Psoas muscle (tissue), 8 donors: ENCODE results near the gene SORT1. TPM values are rescaled to one million over a fixed set of nuclear protein-coding genes. Genes with fewer than 3 reads are reported as not detected.

ENCODE experiments used
- ATAC-seq, 4 donors: fragments of 200-7000 bp; cut with Tn5 transposase; one replicate each; pipeline ENCODE4 v1.9.1; 2020; ENCODE audit warnings: moderate library complexity in 3 of 4, mild to moderate bottlenecking in 2 of 4
- DNase-seq, 2 donors: peaks; one replicate each; pipeline ENCODE4 v3.0.0-alpha.2; 2020
- H3K27ac ChIP-seq: fragments of 200-600 bp; one replicate; pipeline ENCODE4 v1.8.0; 2022
- H3K27me3 ChIP-seq, 3 donors: fragments of 200-600 bp in 1 of 3; one replicate each; pipeline versions ENCODE4 v1.6.1 to v1.8.0; 2013 to 2022; ENCODE audit warnings: low read length in 2 of 3, mild to moderate bottlenecking in 2 of 3, moderate library complexity in 1 of 3; ENCODE audit not compliant: insufficient read depth in 3 of 3
- H3K36me3 ChIP-seq, 2 donors: fragments of 200-600 bp in 1 of 2; one replicate each; pipeline versions ENCODE4 v1.6.1 to v1.8.0; 2013 to 2022; ENCODE audit warnings: low read depth in 1 of 2, mild to moderate bottlenecking in 1 of 2, moderate library complexity in 1 of 2; ENCODE audit not compliant: insufficient read depth in 1 of 2
- H3K4me1 ChIP-seq: fragments of 200-600 bp; one replicate; pipeline ENCODE4 v1.8.0; 2022
- H3K4me3 ChIP-seq: fragments of 200-600 bp; one replicate; pipeline ENCODE4 v1.8.0; 2022; ENCODE audit warnings: mild to moderate bottlenecking
- H3K9me3 ChIP-seq: fragments of 200-600 bp; one replicate; pipeline ENCODE4 v1.8.0; 2022
- CTCF ChIP-seq: fragments of 200-600 bp; IDR thresholded peaks from one replicate; pipeline ENCODE4 v1.8.0; 2022; ENCODE audit warnings: antibody characterized with exemption
- WGBS, 3 donors: extraction: QIAGEN DNeasy Blood & Tissue Kit; methylation state at CpG; one replicate each; pipeline versions ENCODE4 v1.1.6 to v1.1.7; 2013; 5-methylcytosine and 5-hydroxymethylcytosine counted together
- intact Hi-C, 2 donors: fragments of 100-400 bp; cut with DNase I; formaldehyde crosslinking; loops; one replicate each; pipeline versions ENCODE4 v1.11.0 to v1.14.2; 2022
- polyA plus RNA-seq, 3 donors: library from polyadenylated mRNA; stranded (reverse); fragments of 200-250 nt; gene quantifications; one replicate each; pipeline ENCODE4 v1.2.3, GENCODE V29; 2013
- total RNA-seq, 4 donors: library from RNA; stranded (reverse); fragmentation: NEBNext Ultra II Directional in 2 of 4; extraction: Animal tissue kit (Norgen Biotek cat#: 25700) in 2 of 4; gene quantifications; one replicate each; pipeline versions ENCODE4 v1.2.1 to v1.2.4, GENCODE V29; 2021 to 2023
- donor health status: healthy with polysubstance abuse.
- donor health status: DM: no; HTN: no; CAD: no; lungs with moderate emphysema.
- donor health status: Bipolar disorder and iron deficiency.
- donor health status: healthy.
- donor health status: DM: yes; HTN: yes; CAD: no.
- donor health status: DM: no; HTN: no; CAD: no.
- donor health status: DM: no; HTN: no; CAD: no.
- donor health status: DM: yes; HTN: yes; CAD: no.

Gene SORT1
- total and polyA plus RNA-seq, 7 donors, result 15.8 to 363 (median 131) TPM

GRCh38 chr1:109350655-109351054, 47.1 kb downstream of the SORT1 start:
- Histone ChIP-seq H3K27ac (no peak overlapping the region), H3K36me3 (peaks cover 4 to 96% of the 10 kb centered on the region in 2 donors), H3K27me3 (no peaks in the 10 kb centered on the region), H3K9me3 (no peaks in the 10 kb centered on the region), H3K4me1 (no peaks in the 10 kb centered on the region), H3K4me3 (no peak overlapping the region)
- no peak for ATAC-seq
- no peak for DNase-seq
- 75 to 90% (median 87%) methylated on average over 1 of the region's 1 CpG for WGBS, 3 donors
- intact Hi-C loops, result loop anchor here in 1 of 2 donors (5.0 to 10.0 kb wide), 2 partner anchors 33 to 56 kb away; no protein-coding TSS in a partner anchor
- TF ChIP-seq CTCF, result no peak

GRCh38 chr1:109350182-109350581, 47.5 kb downstream of the SORT1 start:
- no peak for ATAC-seq
- Histone ChIP-seq H3K27me3 (no peaks in the 10 kb centered on the region), H3K9me3 (no peaks in the 10 kb centered on the region), H3K4me1 (no peaks in the 10 kb centered on the region), H3K36me3 (peaks cover 4 to 98% of the 10 kb centered on the region in 2 donors), H3K27ac (no peak overlapping the region), H3K4me3 (no peak overlapping the region)
- 89 to 93% (median 91%) methylated on average over 4 of the region's 4 CpGs for WGBS, 3 donors
- intact Hi-C loops, result loop anchor here in 1 of 2 donors (5.0 to 10.0 kb wide), 2 partner anchors 33 to 55 kb away; no protein-coding TSS in a partner anchor
- TF ChIP-seq CTCF, result no peak
- no peak for DNase-seq

DNA sequence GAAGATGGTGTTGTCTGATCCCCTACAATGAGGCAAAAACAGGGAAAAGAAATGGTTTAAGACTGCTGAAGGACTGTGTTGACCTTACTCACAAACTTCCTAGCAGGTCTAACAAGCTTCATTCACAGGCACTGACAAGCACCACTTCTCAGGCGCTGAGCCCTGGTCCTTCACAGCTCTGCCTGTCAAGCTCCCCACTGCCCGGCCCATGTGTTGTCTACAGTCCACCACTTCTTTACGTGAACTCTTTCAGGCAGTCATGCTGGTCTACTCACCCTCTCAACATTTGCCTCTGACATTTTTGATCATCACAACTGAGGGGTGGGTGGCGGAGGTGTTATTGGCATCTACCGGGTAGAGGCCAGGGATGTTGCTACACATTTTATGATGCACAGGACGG, 50.2 kb downstream of the SORT1 start:
- H3K9me3 ChIP-seq, result no peaks in the 10 kb centered on the region
- no peaks in the 10 kb centered on the region for H3K27me3 ChIP-seq
- intact Hi-C loops, result no loop called here
- H3K36me3 ChIP-seq, result peaks cover 3 to 100% of the 10 kb centered on the region in 2 donors
- WGBS, 3 donors, result 94 to 97% (median 97%) methylated on average over 6 of the region's 6 CpGs
- ATAC-seq, result no peak
- no peaks in the 10 kb centered on the region for H3K4me1 ChIP-seq
- TF ChIP-seq CTCF, result no peak
- no peak overlapping the region for H3K4me3 ChIP-seq
- H3K27ac ChIP-seq, result no peak overlapping the region
- DNase-seq, result no peak

- 59 to 68% (median 64%) methylated on average over 9 of the region's 9 CpGs for WGBS, 3 donors
- Histone ChIP-seq H3K27ac (no peak overlapping the region), H3K27me3 (no peaks in the 10 kb centered on the region), H3K9me3 (no peaks in the 10 kb centered on the region), H3K4me1 (peaks cover 10% of the 10 kb centered on the region), H3K36me3 (peaks cover 7 to 97% of the 10 kb centered on the region in 2 donors), H3K4me3 (no peak overlapping the region)
- no peak for DNase-seq
- intact Hi-C loops, result no loop called here
- TF ChIP-seq CTCF, result no peak
- no peak for ATAC-seq
Observed at GRCh38 chr1:109341944-109342930, 55.5 kb downstream of the SORT1 start.
